NCI-H1417 (cell line): Measurements from ENCODE around the gene SLC5A3.

ENCODE experiments used
- DNase-seq, 3 experiments: peaks; one replicate each; lab custom pipeline; 2025; lab: John Stamatoyannopoulos, UW

The SLC5A3 gene

DNA sequence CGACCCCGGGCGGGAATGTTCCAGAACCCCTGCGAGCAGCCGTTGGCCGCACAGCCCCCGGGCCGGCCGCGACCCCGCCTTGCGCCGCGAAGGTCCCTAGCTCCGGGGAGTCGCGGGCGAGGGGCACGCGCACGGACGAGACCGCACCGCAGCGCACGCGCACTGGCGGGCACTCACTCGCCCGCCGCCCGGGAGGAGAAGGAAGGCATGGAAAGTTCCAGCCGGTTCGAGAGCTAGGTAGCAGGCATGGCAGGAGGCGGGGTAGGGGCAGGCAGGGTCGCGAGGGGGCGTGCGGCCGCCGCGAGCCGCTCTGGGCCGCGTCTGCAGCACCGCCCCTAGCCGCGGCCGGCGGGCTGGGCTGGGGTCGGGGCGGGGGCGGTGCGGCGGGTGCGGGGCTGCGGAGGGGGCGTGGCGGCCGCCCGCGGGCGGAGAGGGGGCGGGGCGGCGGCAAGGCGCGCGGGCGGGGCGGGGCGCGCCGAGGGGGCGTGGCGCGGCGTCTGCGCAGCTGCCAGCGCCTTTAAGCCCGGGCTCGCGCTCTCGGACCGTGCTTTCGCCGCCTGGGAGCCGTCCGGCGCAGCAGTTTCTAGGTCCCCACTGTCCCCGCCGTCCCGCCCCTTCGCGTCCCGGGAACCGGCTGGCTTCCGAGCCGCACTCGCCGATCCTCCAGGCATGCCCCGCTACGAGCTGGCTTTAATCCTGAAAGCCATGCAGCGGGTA is at the start of gene SLC5A3, which contains the start of gene MRPS6:
SLC5A3 (plus strand) TSS at position 547 of the 717 bp plus-strand sequence. CDS start 21,621 bp downstream, outside the sequence.
MRPS6 (plus strand) TSS at position 547 of the 717 bp plus-strand sequence; CDS start at position 670, 123 bp downstream.
- DNase-seq: peak; percentile 83 to 92 (median 89)

DNA sequence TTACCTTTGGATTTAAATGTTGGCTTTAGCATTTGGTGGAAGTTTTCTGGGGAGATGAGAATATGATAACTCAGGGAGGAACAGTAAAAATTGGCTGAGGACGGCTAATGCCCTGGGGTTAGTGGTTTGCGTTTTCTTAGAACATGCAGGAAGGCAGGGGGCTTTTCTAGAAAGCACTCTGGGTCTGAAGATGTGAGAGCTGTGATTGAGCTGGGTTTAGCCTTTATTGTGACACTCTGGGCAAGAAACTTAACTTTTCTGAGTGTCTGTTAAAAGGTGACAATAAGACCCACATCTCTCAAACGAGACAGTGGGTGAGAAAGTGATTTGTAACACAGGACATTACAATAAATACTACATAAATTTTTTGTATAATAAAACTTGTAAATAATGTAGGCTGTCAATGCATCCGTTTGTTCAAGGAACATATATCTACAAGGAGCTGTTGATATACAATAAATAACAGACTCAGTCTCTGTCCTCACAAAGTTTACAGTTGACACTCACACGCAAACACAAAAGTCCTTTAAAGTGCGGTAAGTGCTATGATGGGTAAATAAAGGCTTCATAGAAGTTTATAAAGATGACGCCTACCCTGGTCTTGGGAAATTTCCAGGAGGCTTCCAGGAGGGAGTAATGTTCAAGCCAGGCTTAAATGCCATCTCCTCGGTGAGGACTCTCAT is 49.5 kb upstream of the SLC5A3 start:
- DNase-seq: no peak

DNA sequence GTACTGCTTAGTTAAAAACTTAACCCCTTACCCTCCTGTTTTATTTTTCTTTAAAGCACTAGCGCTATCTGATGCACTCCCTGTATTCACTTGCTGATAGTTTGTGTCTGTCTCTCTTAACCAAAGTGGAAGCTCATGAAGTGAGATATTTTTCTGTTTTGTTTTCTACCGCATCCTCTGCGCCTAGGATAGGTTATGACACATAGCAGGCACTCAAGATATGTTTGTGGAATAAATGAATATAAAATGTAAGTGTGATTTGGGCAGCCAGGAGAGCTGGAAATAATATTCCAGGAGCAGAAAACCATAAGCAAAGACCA is 49.0 kb upstream of the SLC5A3 start:
- DNase-seq: no peak

DNA sequence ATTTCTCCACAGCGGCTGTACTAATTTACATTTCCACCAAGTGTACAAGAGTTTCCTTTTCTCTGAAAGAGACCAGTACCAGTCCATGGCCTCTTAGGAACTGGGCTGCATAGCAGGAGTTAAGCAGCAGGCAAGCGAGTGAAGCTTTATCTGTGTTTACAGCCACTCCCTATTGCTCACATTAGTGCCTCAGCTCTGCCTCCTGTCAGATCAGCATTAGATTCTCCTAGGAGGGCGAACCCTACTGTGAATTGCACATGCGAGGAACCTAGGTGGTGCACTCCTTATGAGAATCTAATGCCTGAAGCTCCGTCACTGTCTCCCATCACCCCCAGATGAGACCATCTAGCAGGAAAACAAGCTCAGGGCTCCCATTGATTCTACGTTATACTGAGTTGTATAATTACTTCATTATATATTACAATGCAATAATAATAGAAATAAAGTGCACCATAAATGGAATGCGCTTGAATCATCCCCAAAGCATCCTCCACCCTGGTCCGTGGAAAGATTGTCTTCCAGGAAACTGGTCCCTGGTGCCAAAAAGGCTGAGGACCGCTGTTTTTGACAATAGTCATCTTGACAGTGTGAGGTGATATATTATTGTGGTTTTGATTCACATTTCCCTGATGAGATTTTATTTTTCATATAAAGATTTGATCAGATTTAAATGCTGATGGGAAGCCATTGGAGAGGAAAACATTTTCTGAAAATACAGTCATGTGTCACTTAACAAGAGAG is 45.5 kb upstream of the SLC5A3 start:
- no peak for DNase-seq

DNA sequence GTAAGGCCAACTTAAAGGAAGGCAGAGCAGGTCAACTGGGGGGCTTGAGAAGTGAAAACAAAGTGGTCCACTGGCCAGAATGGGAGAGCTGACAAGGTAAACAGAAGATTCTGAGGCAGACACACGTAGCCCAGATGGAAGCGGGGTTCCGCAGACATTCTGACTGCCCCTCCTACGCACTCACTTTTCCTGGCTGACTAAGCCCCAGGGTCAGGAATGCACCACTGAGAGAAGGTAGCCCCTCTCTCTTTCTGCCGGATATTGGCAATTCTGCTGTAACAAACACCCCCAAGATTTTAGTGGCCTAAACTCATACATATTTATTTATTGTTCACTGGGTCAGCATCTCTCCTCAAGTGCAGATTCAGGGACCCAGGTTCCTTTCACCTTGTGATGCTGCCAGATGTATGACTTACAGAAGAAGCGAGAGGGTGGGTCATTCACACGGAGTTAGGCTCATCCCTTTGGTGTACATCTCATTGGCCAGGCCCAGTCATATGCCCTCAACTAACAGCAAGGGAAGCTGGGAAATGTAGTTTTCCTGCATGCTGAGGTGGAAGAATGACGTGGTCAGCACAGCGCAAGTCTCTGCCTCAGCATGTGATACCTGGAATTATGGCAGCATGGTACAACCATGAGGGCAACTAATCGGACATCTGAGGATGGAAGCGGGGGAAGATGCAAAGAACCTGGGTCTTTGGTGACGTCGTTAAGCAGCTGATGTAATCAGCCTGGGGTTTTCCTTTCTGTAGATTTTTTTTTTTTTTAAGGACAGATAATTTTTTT is 43.4 kb upstream of the SLC5A3 start:
- peak in 2 of 3 experiments; percentile 11 to 24 for DNase-seq

DNA sequence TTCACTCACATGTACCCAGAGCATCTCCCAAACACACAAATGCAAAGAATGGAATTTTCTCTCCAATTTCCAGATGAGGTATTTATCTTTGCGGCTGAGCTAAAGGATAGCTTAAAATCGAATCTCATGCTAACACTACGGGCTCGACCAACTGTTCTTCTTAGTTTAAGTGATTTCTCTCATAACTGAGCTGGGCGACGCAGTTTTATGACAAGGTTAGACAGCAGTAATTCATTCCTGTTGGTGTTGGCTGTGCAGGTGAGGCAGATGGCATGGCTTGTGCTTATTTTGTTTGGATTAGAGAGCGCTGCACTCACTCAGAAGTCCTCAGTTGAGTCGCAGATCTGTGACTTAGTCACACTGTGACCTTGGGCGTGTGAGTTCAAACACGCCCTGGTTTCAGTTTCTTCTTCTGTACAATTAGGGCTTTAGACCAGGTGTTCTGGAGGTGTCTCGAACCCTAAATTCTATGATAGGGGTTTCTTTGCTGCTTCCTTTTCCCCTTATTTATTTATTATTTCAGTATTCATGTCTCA is 41.5 kb upstream of the SLC5A3 start:
- DNase-seq: no peak

DNA sequence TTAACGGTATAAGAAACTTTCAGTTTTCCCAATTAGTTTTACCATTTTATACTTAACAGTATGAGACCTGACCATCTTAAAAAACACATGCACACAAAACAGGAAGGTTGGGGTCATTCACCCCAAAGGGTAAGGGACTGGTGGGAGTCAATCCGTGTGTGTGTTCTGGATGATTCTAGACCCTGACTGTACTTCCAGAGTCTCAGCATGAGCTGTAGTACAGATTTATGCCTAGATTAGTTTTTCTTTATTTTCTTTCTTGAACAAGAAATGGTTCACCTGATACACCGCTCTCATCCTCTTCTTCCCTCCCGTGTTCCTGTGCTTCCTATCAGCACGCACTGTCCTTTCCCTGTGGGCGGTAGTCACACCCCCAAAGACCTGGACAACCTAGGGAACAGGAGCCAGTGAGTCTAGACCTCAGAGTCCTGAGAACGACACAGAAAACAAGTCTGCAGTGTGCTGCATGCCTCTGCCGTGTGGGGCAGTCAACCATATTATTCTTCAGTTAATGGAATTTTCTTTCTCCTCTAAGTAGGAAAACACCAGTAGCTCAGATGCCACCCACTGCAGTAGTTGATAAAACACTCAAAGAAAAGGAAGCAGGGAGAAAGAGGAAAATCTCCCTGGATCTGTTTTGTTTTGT is 38.9 kb upstream of the SLC5A3 start:
- DNase-seq: no peak

DNA sequence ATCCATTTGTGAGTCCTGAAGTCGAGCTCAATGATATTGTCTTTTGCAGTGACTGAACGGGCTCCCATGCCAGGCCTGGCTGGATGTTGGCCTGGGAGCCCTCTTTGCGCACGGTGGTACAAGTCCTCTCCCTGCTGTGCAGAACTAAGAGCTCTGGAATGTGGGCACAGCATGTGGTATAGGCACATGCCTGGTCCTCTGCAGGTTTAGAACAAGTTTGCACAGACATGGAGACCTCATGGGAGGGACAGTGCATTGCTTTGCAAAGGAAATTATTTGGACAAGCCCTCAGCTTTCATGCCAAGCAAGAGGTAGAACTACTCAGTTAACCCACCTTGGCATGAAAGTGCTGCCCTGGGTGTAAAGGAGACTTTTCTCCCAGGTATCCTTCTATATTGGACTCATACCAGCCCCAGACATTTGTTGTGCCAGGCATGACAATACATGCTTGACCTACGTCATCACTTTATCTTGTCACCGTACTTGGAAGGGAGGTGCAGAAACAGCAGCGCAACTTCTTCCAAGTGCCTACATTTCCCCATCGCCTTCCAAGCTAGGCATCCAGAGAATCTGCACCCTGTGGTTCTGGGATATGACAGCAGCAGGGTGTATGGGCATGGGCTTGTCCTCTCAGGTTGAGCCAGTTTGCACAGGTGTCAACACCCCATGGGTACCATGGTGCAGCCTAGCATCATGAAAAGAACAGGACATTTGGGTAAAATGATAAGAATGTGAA is 37.6 kb upstream of the SLC5A3 start:
- DNase-seq: no peak

DNA sequence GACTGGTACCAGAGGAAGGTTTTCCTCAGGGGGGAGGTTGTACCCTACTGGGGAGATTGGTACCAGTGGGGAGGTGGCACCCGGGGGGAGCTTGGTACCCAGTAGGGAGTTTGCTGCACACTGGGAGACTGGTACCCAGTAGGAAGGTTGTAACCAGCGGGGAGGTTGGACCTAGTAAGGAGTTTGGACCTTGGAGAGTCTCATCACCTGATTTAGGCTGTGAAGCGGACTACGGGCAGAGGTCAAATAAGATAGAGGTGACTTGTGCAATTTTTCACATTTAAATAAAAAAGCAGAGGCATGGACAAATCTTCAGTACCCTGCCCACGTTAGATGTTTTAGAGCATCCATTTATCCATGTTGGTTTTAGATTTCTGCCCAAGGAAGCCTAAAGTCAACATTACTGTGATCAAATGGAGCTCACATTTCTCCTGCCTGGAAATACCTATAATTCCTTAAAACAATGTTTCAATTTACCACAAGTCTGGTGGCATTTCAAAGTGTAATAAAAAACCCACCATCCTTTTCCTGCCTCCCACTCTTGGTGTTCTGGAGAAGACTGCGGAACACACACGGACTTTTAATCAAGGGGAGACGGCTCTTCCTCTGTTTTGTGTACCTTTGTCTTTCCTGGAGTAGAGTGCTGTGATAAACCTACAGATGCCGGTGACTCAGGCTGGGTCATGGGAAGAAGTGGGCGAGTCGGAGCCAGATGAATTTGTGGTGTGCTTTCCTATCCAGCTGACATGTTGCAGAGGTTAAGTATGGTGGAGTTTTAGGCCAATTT is 36.2 kb upstream of the SLC5A3 start:
- no peak for DNase-seq

DNA sequence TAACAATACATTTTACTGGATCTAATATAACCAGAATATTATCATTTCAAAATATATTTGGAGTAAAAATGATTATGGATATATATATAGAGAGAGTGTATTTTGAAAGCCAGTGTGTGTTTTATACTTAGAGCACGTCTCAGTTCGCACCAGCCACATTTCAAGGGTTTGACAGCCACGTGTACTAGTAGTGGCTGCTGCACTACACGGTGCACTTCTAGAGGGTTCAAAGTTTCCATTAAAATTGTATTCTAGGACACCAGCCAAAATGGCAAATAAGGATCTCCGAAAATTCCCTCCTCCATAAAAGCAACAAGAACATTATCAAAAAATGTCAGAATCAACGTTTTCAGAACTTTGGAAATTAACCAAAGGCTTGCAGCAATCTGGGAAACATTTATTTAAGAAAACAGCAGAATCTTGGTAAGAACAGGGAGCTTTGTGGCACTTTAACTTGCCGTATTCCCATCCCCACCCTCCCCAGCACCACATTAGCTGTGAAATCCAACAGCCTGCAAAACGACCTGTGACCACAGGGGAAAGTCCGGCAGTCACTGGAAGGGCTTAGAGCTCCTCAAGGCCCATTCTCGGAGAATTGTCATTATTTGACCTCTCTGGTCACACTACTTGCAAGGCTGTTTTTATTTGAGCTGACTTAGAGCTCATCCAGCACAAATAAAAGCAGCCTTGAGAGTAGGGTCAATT is 33.5 kb upstream of the SLC5A3 start:
- DNase-seq: no peak

DNA sequence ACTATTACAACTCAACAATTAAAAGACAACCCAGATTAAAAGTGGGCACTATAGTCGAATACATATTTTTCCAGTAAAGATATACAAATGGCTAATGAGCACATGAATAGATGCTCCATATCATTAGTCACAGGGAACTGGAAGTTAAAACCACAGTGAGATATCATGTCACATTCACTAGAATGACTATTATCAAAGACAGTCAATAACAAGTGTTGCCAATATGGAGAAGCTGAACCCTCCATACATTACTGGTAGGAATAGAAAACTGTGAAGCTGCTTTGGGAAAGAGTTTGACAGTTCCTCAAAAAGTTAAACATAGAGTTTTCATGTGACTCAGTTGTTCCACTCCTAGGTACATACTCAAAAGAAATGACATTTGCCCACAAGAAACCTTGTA is 30.6 kb upstream of the SLC5A3 start:
- DNase-seq: no peak

DNA sequence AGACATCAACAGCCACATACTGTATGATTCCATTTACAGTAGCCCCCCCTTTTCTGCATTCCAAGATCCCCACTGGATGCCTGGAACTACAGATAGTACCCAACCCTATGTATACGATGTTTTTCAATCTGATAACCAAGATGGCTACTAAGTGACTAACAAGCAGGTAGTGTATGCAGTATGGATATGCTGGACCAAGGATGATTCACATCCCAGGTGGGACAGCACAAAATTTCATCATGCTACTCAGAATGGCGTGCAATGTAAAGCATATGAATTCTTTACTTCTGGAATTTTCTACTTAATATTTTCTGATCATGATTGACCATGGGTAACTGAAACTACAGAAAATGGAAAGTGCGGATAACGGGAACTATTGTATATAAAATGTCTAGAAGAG is 30.0 kb upstream of the SLC5A3 start:
- no peak for DNase-seq

DNA sequence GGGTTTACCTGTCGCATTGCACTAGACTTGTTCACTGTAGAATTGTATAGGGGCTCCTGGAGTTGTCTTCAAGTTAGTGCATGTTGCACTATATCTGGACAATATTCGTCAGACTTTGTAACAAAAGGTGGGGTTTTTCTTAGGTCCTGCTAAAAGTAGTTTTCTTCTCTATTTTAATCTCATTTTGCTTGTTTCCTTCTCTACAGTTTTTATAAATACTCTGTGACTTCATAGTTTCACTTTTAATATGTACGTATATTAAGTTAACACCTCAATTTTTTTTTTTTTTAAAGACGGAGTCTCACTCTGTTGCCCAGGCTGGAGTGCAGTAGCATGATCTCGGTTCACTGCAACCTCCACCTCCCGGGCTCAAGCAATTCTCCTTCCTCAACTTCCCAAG is 26.5 kb upstream of the SLC5A3 start:
- DNase-seq: no peak

DNA sequence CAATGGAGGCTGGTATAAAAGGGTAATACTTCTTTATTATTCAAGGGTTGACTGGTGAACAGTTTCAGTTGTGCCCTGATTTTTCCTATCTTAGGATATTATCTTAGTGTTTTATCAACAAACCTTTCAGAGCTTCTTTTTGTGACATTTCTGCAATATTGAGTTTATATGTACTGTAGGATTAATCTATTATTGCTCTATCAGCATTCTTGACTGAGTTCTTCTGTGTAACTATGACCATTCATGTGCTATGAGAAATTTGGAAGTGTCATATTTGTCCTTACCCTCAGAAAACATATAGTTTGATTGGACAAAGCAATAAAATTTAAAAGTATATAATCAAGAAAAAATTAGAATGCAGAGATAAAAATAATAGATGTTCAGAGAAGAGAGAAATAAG is 25.5 kb upstream of the SLC5A3 start:
- DNase-seq: no peak

DNA sequence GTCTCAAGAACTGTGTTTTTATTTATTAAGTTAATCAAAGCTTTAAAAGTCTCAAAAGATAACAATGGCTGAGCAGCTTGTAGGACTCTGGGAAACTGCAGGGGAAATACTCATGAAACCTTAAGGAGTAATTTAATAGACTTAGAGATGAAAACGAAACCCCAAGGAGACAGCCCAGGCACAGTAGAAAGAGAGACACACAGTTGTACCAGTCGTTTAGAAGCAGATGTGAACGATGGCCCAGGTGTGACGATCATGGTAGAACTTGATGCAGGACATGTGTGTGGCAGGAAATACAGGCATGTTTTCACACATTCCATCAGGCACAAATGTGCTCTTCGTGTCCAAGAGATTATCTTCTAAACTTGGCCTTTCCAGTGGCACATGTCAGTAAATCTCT is 21.2 kb upstream of the SLC5A3 start:
- no peak for DNase-seq

DNA sequence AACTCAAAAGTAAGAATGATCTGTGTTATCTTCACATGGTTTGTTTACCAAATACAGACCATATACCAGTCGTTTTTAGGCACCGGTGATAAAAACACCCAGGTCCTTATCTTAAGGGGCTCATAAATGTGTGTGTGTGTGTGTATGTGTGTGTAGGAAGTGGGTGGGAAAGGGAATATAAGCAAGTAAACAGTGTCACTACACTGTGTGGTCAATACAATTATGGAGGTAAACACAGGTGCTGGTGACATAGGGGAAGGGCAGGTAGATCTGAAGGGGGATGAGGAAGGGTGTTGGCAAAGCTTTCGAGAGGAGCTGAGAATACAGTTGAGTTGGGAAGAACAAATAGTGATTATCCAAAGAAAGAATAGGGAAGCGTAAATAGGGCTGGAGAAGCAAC is 19.1 kb upstream of the SLC5A3 start:
- DNase-seq: peak in 2 of 3 experiments; percentile 55 to 88

DNA sequence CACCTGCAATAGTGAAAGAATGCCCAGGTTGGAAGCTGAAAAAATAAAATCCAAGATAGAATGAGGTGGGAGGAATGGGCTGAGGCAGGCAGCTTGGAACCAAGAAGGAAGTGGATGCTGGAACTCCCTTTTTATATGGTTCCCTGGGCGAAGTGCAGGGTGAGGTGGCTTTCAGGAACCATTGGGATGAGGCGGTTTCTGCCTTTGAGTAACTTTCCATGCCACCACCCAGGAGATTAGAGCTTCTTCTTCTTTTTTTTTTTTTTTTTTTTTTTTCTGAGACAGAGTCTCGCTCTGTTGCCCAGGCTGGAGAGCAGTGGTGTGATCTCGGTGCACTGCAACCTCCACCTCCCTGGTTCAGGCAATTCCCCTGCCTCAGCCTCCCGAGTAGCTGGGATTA is 17.8 kb upstream of the SLC5A3 start:
- no peak for DNase-seq

DNA sequence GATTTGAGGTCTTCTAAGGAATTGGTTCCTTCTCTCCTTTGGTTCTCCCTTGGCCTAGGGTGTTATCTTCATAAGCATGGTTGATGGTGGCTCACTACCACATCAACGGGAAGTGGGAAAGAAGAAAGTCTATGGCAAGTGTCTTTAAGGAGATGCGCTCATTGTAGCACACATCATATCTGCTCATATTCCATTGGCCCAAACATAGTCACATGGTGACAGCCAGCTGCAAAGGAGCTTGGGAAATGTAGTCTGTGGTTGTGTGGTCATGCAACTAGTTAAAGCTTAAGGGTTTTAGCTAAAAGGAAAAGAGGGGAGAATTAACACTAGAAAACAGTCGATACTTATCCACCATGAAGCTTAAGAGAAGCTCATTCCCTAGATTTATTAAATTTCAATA is 11.4 kb upstream of the SLC5A3 start:
- DNase-seq: no peak

DNA sequence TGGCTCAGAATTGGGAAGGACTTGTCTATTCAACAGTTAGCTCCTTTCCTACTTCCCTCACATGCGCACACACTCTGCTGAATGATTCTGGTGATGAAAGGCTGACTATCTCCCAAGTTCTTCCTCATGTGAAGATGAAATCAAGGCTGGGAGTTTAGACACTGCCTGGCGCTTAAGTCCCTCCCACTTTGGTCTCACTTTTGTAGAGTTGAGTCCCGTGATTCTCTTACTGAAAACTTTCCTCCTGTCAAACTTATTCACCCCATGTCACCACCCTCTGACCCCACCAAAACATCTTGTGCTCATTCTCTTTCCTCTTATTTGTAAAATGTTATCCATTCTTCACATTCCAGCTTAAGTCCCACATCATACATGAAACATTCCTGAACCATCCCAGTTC is 8.4 kb upstream of the SLC5A3 start:
- DNase-seq: no peak
